Islet precursor cell (in vitro differentiated cells): ENCODE data around the gene ZMYM2.
A peak's percentile ranks its signal among the peaks of the same experiment; 100 is the strongest.
"Not testable (repeated sequence)": the region's sequence is repeated elsewhere in the genome, so short reads cannot be mapped to it uniquely, and the experiment has no call there.

ENCODE experiments used
- DNase-seq: peaks from one replicate; pipeline ENCODE4 v3.0.0-alpha.2; 2018

ZMYM2 gene

DNA sequence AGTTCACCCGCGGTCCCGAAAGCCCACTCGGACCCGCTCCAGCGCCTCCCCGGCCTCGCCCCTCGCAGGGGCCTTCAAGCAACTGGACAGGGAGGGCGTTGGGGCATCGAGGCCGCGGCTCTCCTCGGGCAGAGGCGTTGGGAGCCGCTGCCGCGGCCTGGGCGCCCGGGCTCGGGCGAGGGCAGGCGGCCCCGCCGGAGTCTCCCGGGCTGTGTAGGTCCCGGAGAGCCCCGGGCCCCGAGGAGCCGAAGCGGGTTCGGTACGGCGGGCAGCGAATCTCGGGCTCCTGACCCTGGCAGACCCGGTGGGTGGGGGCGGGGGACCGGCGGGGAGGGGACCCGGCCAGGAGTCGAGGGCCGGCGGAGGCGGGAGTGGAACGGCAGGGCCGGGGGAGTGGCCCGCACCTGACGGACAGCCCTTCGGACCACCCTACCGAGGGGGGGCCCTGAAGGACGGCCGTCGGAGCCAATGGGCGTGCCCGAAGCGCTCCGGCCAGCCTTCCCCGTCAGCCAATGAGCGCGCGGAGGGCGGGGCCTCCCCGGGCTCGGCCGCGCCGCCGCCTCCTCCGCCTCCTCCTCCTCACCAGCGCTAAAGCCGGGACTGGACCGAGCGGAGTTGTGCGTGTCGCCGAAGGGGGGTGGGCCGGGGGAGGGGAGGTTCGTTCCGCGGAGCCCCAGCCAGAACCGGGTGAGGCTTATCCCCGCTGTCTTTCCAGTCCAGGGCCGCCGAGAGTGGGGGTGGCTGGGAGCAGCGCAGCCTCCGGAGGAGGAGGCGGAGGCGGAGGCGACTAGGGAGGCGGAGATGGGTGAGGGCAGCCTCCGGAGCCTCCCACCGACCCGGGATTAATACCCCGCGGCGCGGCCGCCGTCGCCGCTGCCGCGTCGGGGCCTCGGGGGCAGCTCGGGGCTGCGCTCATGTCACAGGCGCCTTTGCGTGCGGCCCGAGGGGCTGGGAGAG, at the start of gene ZMYM2:
Gene ZMYM2, plus strand, starts transcription at position 573 of the 957 bp plus-strand sequence. CDS start 34,346 bp downstream, outside the sequence.
- DNase-seq, result peak; percentile 99

- DNase-seq, result no peak
These were observed 48.0 kb upstream of the ZMYM2 start for GRCh38 chr13:19910336-19911072.

DNA sequence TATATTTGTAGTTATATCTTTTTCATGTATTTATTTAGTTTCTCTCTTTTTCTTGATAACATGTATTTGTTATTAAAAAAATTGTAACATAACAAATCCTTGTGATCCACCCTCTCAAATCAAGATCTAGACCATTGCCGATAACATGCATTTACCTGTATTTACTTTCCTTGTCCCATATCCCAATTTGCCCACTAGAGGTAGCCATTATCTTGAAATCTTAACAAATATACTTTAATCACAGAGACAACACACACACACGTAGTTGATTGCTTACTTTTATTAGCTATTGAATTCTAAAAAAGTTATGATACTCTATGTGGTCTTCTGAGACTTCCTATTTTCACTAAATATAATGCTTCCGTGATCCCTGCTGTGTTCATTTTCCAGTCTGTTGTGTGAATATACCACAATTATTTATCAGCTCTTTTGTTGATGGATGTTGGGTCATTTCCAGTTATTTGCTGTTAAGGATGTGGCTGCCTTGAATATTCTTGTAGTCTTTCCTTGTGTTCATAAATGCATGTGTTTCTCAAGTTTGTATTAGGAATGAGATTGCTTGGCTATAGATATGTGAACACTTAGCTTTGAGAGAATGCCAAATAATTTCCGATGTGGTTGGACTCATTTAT, 31.3 kb upstream of the ZMYM2 start:
- no peak for DNase-seq

DNA sequence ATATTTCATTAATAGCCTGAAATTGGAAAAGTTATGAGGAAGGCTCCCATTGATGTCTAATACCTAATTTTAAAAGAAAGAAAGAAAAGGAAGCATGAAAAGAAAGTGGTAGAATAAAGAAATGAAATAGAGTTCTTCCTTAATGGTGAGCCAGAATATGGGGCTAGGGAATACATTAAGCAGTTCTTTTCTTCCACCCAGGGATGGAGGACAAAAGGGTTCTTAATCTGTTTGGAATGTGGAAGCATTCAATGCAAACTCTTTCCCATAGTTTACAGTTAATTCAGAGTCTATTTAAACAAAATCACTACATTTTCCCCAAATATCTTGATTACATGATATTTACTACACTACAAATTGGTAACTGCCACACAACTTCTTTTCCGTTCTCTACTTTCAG, 18.4 kb upstream of the ZMYM2 start:
- DNase-seq, result no peak

DNA sequence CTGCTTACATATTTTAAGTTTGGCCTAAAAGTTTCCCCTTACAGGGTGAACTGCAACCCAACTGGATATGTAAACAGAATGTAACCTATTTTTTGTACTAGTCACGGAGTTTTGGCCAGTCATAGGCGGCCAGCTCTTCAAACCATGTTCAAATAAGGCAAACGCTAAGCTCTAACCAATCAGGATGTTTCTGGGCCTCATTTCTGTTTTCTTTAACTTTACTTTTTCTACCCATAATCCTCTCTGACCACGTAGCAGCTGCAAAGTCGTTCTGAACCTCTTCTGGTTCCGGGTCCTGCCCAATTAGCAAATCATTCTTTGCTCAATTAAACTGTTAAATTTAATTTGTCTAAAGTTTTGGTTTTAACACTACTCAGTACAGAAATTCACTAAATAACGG, 8.2 kb upstream of the ZMYM2 start:
- DNase-seq, result no peak

DNA sequence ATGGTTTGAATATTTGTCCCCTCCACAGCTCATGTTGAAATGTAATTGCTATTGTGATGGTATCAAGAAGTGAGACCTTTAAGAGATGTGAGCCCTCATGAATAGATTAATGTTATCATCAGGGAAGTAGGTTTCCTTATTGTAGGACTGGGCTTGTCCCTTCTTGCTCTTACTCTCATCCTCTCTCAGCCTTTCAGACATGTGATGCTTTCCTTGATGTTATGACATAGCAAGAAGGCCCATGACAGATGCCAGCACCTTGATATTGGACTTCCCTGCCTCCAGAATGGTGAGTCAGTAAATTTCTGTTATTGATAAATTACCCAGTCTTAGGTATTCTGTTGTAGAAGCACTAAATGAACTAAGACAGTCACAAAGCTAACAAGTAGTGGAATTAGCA, 5.7 kb upstream of the ZMYM2 start:
- no peak for DNase-seq

GRCh38 chr13:19955873-19956559, 2.5 kb upstream of the ZMYM2 start:
- no peak for DNase-seq

GRCh38 chr13:19957320-19958154, 990 bp upstream of the ZMYM2 start:
- peak; percentile 82 for DNase-seq

DNA sequence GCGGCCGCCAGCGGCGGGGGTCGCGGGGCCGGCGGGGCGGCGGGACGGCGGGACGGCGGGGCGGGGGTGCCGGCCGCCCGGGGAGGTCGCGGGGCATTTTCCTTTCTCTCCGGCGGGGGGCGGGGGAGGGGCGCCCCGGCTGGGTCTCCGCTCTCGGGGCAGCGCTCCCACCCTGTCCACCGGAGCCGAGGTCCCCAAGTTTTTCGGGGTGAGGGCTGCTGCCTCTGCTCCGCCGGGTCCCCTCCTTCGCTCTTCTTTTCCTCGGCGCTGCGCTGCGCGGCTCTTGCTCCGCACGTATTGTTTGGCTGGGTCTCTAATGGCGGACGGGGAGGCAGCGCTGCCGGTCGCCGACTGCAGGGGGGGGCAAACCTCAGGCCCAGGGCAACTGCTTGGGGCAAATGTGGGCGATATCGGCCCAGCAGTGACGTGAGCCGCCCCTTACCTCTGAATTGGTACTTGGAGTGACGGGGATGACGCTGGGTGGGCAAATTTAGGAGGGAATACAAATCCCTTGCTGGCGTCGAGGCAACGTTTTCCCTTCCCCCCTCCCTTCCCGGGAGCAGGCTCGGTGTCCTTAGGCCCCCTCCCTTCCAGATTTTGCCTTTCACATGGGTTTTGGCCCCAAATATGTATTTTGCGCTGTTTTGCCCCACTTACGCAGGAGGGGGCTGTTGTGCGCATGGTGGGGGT, 759 bp downstream of the ZMYM2 start:
- DNase-seq, result peak; percentile 77

GRCh38 chr13:19959831-19960652, 1.5 kb downstream of the ZMYM2 start:
- peak; percentile 97 for DNase-seq

DNA sequence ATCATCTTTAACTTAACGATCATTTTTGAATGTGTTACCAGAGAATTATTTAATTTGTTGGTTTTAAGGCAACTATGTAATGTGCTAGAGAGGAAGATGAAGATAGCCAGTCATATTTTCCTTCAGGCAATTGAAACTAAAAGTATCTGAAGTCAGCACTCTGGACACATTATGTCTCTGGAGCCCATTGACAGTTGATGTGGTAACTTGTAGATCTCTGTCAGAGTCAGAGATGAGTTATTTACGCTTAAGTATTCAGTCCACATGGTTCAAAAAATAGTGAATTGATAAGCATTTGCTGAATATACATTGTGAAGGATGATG, 2.1 kb downstream of the ZMYM2 start:
- DNase-seq, result no peak

GRCh38 chr13:19961489-19961888, 3.0 kb downstream of the ZMYM2 start:
- DNase-seq, result no peak

DNA sequence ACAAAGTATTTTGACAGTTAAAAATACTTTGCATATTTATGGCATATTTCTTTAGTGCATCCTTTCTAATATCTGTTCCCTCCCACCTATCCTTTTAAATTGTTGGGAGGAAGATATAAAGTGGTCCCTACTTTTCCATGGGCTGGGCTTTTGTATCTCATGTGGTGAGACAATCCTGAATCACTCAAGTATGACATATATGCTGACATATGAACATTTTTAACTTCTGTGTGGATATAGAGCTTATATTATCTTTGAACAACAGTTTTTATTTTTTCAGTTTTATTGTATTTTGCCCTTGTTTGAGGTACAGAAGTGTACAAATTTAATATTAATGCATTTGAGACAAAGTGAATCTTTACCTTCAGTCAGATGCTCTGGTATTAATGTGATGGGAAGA, 3.4 kb downstream of the ZMYM2 start:
- no peak for DNase-seq

- DNase-seq, result no peak
These were observed 4.4 kb downstream of the ZMYM2 start for GRCh38 chr13:19962894-19963293.

- DNase-seq, result no peak
These were observed 9.1 kb downstream of the ZMYM2 start for GRCh38 chr13:19967621-19968020.

DNA sequence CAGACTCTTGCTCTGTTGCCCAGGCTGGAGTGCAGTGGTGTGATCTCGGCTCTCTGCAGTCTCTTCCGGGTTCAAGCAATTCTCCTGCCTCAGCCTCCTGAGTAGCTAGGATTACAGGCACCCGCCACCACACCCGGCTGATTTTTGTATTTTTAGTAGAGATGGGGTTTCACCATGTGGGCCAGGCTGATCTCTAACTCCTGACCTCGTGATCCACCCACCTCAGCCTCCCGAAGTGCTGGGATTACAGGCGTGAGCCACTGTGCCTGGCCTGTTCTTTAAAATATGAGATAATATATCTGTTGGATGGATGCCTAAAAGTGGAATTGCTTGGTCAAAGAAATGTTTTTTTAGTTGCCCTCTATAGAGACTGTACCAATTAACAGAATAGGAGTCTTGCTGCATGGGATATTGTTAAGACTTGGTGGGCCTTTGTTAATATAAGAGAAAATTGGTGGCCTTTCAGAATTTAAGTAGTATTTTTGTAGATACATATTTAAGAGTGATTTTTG, 16.0 kb downstream of the ZMYM2 start:
- not testable (repeated sequence) for DNase-seq

DNA sequence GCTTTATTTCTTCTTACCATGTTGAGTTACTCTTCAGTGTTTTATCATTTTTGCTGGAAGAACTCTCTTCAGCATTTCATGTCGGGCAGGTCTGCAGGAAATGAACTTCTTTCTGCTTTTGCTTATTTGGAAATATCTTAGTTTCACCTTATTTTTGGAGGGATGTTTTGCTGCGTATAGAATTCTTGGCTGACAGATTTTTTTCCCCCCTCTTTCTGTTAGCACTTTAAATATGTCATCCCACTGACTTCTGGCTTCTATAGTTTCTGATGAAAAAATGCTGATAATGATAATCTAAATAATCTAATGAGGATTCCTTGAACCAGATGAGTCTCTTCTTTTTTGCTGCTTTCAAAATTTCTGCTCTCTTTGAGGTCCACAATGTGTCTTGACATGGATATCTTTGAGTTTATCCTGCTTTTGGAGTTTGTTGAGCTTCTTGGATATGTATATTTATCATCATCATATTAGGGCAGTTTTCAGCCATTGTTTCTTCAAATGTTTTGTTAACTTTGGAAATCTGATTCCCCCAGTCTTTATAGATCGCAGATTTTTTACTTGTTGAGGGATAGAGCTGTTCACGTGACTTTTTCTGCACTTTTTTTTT, 20.4 kb downstream of the ZMYM2 start:
- no peak for DNase-seq

DNA sequence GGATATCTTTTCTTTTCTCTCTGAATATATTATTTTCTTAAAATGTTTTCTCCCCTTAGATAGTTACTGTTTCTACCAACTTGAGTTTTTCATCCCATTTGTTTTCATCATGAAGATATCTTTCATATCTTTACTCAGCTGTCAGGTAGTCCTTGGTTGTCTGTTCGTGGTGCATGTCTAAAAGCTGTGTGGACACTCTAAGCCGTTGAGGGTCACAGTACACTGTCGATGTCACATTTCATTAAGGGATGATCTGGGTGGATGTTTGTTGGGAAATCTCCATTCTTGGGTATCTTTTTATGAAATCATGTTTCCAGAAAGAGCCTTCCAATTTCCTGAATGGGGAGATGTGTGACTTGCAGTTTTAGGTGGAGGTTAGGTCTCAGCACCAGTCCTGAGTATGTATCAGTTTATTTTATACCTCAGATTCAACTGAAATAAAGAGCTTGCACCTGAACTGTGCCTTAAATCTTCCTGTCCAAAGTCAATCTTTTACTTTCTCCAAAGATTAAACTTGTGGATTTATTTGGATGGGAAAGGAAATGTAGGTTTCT, 23.2 kb downstream of the ZMYM2 start:
- DNase-seq, result no peak

- no peak for DNase-seq
These were observed 24.0 kb downstream of the ZMYM2 start for GRCh38 chr13:19982447-19983043.
